T-helper 1 cell treated with Interleukin-12 subunit alpha and Interleukin-12 subunit beta and Interleukin-4 antibody, amounts not matched to agents 30 ng/mL and 1 ng/mL, for 36 hours (primary cell): ENCODE results near the gene GGA1. TPM values are rescaled to one million over a fixed set of nuclear protein-coding genes. Genes with fewer than 3 reads are reported as not detected.

Experiments used
- intact Hi-C: fragments of 100-400 bp; cut with micrococcal nuclease; formaldehyde crosslinking; loops from one replicate; pipeline ENCODE4 v1.15.1; 2024
- total RNA-seq: library from RNA; stranded (reverse); gene quantifications from 2 replicates; pipeline ENCODE4 v1.2.3, GENCODE V29; 2022

The GGA1 gene, protein sequence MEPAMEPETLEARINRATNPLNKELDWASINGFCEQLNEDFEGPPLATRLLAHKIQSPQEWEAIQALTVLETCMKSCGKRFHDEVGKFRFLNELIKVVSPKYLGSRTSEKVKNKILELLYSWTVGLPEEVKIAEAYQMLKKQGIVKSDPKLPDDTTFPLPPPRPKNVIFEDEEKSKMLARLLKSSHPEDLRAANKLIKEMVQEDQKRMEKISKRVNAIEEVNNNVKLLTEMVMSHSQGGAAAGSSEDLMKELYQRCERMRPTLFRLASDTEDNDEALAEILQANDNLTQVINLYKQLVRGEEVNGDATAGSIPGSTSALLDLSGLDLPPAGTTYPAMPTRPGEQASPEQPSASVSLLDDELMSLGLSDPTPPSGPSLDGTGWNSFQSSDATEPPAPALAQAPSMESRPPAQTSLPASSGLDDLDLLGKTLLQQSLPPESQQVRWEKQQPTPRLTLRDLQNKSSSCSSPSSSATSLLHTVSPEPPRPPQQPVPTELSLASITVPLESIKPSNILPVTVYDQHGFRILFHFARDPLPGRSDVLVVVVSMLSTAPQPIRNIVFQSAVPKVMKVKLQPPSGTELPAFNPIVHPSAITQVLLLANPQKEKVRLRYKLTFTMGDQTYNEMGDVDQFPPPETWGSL
- total RNA-seq, result 65.1 and 67.2 TPM in 2 replicates

GRCh38 chr22:37608477-37609239 lies at the start of gene GGA1:
Gene GGA1, plus strand, starts transcription at chr22:37608834. Its CDS starts 27 bp downstream, at chr22:37608861.
- intact Hi-C loops, result loop anchor here (1.0 to 5.0 kb wide), 20 partner anchors 15 to 1220 kb away; partner anchors contain the start of genes ANKRD54, C22orf23, EIF3D and EIF3L

- intact Hi-C loops, result no loop called here
Measured at GRCh38 chr22:37559521-37559900, 49.1 kb upstream of the GGA1 start.

DNA sequence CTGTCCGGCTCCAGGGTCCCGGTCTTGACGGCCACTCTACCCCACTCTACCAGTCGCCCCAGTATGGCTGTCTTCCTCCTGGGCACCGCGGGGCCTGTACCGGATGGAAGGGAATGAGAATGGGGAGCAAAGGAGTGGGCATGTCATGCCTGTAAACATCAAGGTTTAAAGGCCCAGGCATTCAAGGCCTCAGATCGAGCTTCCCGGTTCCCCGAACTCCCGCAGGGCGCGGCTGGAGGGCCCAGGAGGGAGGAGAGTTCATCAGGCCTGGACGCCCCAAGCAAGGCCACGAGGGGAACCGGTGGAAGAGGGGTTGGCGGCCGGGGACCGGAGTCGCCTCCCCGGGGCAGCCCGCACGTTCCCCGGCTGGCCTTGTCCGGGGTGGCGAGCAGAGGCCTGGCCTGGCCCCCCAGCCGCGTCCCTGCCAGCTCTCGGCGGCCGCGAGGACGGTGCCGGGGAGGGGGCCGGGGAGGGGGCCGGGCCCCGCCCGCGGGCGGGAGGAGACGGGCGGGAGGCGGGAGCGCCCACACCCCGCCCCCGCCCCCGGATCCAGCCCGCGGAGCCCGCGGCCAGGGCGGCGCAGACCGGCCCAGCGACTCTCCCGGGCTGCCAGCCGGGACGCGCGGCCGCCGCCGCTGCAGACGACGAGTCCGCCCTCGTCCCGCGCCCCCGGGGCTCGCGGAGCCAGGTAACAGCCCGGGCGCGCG lies 48.6 kb upstream of the GGA1 start, which contains the start of gene CDC42EP1:
TSS of gene CDC42EP1 (plus strand) at position 580 of the 707 bp plus-strand sequence. CDS start 5,870 bp downstream, outside the sequence.
- intact Hi-C loops, result loop anchor here (10.0 kb wide), 1 partner anchor 785 kb away; the partner anchor contains the start of gene IFT27

GRCh38 chr22:37560608-37561211 lies 47.9 kb upstream of the GGA1 start:
- intact Hi-C loops, result loop anchor here (10.0 kb wide), 1 partner anchor 786 kb away; the partner anchor contains the start of gene IFT27

DNA sequence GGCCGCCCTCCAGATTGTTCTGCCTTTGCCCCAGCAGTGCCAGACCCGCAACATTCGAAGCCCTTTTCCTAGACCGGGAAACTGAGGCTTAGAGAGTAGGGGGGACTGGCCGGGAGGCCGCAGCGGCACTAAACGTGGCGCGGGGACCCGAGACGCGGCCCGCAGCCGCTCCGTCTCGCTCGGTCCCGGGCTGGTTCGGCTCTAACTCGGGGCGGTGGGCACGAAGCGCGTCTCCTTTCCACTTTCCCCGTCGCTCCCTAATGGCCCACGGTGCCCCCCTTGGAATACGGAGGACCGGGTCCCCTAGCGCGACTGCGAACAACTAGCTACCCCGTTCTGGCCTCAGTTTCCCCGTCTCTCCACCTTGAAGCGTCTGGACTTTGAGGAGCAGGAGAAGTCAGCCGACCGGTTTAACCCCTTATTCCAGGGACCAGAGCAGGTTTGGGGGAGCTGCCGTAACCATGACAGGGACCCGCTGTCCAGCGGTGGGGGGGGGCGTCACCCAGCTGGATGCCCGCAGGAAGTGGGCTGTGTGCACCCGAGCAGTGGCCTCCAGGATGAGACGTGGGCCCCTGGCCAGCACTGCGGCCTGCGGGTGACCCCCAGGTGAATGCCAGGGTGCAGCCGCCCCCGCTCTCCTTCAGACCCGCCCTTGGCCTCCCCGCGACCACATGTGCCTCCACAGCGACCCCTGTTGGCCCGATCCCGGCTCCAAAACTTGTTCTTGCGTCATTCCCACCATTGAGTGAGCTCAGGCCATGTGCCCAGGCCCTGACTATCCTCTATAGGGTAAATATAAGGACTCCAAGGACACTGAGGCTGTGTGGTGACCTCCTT lies 47.2 kb upstream of the GGA1 start:
- intact Hi-C loops, result loop anchor here (10.0 kb wide), 1 partner anchor 787 kb away; the partner anchor contains the start of gene IFT27

DNA sequence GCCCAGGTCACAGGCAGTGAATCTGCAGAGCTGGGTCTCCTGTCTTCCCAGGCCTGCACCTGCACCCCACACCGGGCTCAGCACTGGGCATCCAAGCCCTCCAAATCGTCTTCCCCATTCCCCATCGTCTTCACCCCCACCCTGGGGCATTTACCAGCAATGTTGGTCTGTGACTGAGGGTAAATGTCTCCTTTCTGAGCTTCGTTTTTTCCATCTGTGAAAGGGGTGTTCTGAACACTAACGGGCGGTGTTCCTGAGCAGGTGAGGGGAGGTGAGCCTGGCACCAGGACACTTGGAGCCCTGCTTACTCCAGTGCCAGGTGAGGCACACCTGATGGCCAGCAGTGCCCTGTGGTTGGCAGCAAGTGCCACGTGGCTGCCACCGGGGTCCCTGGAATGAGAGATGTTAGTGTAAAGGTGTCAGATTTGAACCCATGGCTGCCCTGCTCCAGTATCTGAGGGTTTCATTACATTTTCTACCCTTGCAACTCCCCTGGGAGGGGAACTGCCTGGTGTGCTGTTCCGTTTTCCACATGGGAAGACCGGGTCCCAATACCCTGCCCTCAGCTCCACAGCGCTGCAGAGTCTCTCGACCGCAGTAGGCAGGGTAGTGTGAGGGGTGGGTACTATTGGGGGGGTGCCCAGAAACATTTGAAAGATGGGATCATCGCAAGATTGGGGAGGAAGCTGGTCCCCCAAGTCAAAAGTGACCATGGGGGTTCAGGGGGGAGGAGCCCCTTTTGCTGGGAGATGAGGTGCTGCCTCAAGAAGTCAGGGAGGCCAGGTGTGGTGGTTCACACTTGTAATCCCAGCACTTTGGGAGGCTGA lies 46.4 kb upstream of the GGA1 start:
- intact Hi-C loops, result loop anchor here (10.0 kb wide), 1 partner anchor 787 kb away; the partner anchor contains the start of gene IFT27

DNA sequence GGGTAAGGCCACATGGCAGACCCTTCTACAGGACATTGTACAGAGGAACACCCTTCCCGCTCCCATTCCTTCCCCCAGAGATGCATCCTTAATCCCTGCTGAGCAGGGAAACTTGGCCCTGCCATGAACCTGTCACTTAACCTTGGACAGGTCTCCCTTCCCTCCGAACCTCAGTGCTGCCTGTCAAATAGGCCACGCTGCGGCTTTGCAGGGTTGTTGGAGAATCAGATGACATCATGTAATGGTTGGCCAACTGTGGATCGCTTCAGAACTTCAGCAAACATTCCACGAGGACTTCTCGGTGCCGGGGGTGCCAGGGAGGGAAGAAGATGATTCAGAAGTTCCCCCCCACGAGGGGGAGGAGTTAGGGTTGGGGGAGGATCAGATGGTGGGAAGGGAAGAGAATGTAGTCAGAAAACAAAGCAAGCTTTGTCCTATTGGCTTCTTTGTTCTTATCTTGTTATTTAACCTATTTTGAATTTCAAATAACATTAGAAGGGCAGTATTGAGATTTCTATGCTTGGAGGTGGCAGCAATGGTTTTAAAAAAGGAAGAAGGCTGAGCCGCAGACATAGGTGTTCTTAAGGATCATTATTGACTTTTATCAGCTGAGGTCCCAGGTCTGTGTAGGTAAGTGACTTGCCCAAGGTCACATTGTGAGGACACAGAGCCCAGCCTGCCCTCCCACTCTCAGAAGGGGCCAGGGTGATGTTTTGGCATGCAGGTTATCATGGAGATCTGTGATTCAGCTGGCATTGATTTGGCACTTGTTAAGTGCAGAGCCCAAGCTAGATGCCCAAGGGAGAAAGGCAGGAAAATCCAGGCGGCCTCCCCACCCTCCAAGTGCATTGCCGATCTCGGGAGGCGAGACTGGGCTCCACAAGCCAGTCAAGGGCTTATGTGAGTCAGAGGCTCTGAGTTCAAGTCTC lies 45.2 kb upstream of the GGA1 start:
- intact Hi-C loops, result loop anchor here (10.0 kb wide), 1 partner anchor 789 kb away; the partner anchor contains the start of gene IFT27

DNA sequence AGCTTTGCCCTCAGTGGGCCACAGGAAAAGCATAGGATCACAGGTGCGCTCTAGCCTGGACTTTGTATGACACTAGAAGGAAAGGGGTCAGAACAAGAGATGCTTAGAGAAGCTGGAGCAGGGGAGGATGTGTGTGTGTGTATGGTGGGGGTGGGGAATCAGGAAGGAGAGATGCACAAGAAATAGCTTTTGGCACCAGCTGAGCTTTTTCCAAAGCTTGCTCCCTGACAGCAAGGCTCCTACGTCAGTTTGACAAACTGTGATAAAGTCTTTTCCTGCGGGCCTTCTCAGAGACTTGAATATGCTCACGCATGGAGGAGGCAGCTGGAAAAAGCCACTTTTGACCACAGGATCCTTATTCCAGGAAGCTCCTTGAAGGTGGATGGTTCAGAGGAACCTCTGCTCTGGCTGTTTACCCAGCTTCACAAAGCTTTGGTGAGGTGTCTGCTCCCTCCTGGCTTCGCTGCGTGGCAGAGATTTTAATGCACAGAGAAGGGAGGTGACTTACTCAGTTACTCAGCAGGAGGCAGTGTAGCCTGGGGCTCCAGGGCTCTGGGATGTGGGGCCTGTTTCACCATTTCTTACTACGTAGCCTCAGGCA lies 44.4 kb upstream of the GGA1 start:
- intact Hi-C loops, result loop anchor here (10.0 kb wide), 1 partner anchor 789 kb away; the partner anchor contains the start of gene IFT27

DNA sequence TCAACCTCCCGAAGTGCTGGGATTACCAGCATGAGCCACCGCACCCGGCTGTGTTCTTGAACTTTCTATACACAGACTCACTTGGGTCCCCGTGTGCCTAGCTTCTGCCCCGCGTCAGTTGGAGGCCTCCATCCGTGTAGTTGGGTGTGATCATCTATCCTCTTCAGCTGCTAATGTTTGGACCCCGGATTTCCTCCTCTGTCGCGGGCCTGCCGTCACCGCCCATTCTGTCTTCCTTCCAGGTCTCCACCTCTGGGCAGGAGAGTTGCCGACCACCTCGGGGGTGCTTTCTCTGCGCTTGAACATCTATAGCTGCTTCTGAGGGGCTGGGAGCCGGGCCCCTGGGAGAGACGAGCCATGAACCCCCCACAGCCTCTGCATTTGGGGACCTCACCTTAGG lies 42.8 kb upstream of the GGA1 start:
- intact Hi-C loops, result loop anchor here (10.0 kb wide), 1 partner anchor 791 kb away; the partner anchor contains the start of gene IFT27

DNA sequence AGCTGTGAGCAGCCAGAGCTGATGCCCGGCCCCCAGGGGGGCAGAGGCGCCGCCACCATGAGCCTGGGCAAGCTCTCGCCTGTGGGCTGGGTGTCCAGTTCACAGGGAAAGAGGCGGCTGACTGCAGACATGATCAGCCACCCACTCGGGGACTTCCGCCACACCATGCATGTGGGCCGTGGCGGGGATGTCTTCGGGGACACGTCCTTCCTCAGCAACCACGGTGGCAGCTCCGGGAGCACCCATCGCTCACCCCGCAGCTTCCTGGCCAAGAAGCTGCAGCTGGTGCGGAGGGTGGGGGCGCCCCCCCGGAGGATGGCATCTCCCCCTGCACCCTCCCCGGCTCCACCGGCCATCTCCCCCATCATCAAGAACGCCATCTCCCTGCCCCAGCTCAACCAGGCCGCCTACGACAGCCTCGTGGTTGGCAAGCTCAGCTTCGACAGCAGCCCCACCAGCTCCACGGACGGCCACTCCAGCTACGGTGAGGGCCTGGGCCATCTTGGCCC lies 42.3 kb upstream of the GGA1 start:
- intact Hi-C loops, result loop anchor here (10.0 kb wide), 1 partner anchor 792 kb away; the partner anchor contains the start of gene IFT27

GRCh38 chr22:37566903-37567798 lies 41.5 kb upstream of the GGA1 start:
- intact Hi-C loops, result loop anchor here (1.0 to 10.0 kb wide), 8 partner anchors 22 to 792 kb away; partner anchors contain the start of genes IFT27 and MFNG

DNA sequence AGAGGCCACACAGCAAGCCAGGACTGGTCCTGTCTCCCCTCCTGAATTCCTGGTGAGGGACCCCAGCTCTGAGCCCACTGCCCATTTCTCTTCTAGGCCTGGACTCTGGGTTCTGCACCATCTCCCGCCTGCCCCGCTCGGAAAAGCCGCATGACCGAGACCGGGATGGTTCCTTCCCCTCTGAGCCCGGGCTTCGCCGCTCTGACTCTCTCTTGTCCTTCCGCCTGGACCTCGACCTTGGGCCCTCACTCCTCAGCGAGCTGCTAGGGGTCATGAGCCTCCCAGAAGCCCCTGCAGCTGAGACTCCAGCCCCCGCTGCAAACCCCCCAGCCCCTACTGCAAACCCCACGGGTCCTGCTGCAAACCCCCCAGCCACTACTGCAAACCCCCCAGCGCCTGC lies 40.6 kb upstream of the GGA1 start:
- intact Hi-C loops, result loop anchor here (10.0 kb wide), 1 partner anchor 793 kb away; the partner anchor contains the start of gene IFT27

GRCh38 chr22:37568448-37569008 lies 40.1 kb upstream of the GGA1 start:
- intact Hi-C loops, result loop anchor here (10.0 kb wide), 1 partner anchor 794 kb away; the partner anchor contains the start of gene IFT27

GRCh38 chr22:37569009-37569920 lies 39.4 kb upstream of the GGA1 start:
- intact Hi-C loops, result loop anchor here (10.0 kb wide), 1 partner anchor 794 kb away; the partner anchor contains the start of gene IFT27
